H1 (cell line): ENCODE results near the gene PBX3. TPM values are rescaled to one million over a fixed set of nuclear protein-coding genes. Genes with fewer than 3 reads are reported as not detected.

Experiments
- CBX8 ChIP-seq: fragments of 300-800, 300-1000 bp; sonication (generic); IDR thresholded peaks from 2 replicates; pipeline ENCODE4 v1.7.1; 2016; ENCODE audit warnings: low read depth, low read length, borderline replicate concordance
- EZH2 ChIP-seq: fragments of 200-600 bp; sonication (generic); IDR thresholded peaks from 2 replicates; pipeline ENCODE4 v1.7.1; 2012; ENCODE audit warnings: low read depth, mild to moderate bottlenecking, moderate library complexity, low read length, inconsistent platforms; ENCODE audit not compliant: severe bottlenecking
- SAP30 ChIP-seq: fragments of 300-600 bp; sonication (generic); IDR thresholded peaks from 2 replicates; pipeline ENCODE4 v1.7.1; 2012; ENCODE audit warnings: low read length, moderate library complexity, mild to moderate bottlenecking, inconsistent platforms; ENCODE audit not compliant: insufficient read depth, insufficient replicate concordance
- SP4 ChIP-seq: IDR thresholded peaks from 2 replicates; pipeline ENCODE4 v1.6.1; 2012; ENCODE audit warnings: low read length, inconsistent platforms
- polyA plus RNA-seq, 7 experiments: library from polyadenylated mRNA; depleted of rRNA in 3 of 7; stranded (reverse) in 5 of 7; unstranded in 2 of 7; fragments of >200 nt in 5 of 7; fragments of 200-250 nt in 2 of 7; gene quantifications; 1 replicate in 5 of 7; 2 replicates in 1 of 7; 4 replicates in 1 of 7; pipeline versions ENCODE4 v1.2.1 to v1.2.3, GENCODE V29; 2011 to 2013; ENCODE audit warnings: missing spikeins in 2 of 7, mixed read lengths in 2 of 7
- total RNA-seq: library from RNA; stranded (reverse); fragmentation: NEBNext Ultra II Directional; extraction: Animal tissue kit (Norgen Biotek cat#: 25700); gene quantifications from 2 replicates; pipeline ENCODE4 v1.2.1, GENCODE V29; 2021
- TF ChIP-seq, protein P1 (sequence below), 3 experiments: IDR thresholded peaks; 1 replicate in 2 of 3; 2 replicates in 1 of 3; pipeline versions ENCODE4 v1.5.1 to v1.6.1; 2011; ENCODE audit warnings: low read length in 3 of 3, mild to moderate bottlenecking in 3 of 3, inconsistent platforms in 2 of 3, low read depth in 1 of 3, moderate library complexity in 1 of 3; ENCODE audit not compliant: insufficient read depth in 1 of 3; ENCODE audit errors: control extremely low read depth in 1 of 3

PBX3 gene
- total and polyA plus RNA-seq, 2 of the 8 experiments (the other 6 are each of a cell fraction or from before 2014, with no cell fraction given), result 22.7 to 44.3 TPM

DNA sequence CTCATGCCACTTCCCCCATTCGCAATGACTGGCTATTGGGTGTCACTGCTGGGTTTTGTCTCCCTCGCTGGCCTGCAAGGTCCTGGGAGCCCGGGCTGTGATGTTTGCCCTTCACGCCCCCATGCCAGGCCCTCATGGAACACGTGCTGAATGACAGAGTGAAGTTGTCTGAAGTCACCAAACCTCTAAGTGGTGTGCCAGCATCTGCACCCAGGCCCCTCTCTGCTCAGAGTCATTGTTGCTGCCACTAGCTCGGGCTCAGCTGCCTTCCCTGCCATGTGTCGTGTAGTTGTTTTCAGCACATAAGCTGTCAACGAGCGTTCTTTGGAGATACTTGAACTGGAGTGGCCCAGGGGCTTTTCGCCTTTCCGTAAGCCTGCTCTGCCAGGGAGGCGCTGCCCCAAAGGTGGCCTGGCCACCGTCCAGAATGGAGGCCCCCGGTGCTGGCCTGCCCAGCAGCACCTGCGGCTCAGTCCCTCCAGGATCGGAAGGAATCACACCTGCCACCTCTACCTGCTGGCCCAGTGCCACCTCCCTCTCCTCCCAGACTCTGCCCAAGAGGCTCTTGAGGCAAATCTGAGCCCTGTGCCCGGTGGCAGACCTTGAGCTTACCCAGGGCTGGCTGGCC is 250.1 kb downstream of the PBX3 start (continued):
- TF ChIP-seq, protein P1, sequence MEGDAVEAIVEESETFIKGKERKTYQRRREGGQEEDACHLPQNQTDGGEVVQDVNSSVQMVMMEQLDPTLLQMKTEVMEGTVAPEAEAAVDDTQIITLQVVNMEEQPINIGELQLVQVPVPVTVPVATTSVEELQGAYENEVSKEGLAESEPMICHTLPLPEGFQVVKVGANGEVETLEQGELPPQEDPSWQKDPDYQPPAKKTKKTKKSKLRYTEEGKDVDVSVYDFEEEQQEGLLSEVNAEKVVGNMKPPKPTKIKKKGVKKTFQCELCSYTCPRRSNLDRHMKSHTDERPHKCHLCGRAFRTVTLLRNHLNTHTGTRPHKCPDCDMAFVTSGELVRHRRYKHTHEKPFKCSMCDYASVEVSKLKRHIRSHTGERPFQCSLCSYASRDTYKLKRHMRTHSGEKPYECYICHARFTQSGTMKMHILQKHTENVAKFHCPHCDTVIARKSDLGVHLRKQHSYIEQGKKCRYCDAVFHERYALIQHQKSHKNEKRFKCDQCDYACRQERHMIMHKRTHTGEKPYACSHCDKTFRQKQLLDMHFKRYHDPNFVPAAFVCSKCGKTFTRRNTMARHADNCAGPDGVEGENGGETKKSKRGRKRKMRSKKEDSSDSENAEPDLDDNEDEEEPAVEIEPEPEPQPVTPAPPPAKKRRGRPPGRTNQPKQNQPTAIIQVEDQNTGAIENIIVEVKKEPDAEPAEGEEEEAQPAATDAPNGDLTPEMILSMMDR (IDR thresholded peaks at IDR 0.05; ENCODE audit: control extremely low read depth in 1 of 3, insufficient read depth in 1 of 3, low read depth in 1 of 3, low read length in 3 of 3), result no peak
- TF ChIP-seq EZH2, result no peak
- TF ChIP-seq SP4, result no peak
- TF ChIP-seq SAP30, result no peak
- TF ChIP-seq CBX8, result no peak
